Measurements from ENCODE around the gene TUBD1.

TUBD1 gene

DNA sequence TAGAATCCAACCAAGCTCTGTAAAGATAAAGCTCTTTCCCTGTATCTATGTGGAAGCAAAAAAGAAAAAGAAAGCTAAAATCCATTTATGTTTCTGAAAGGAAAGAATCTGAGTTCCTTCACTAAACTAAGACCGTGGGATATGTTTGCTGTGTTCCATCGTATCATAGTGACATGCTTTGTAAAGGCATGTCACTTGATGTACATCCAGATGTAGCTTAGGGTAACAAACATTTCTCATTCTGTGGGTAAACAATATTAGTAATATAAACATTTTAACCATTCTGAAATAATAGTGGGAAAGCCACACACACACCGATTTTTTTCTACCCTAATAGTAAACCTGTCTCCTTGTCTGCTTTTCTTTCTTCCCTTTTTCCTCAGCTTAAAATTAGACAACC, 78.1 kb downstream of the TUBD1 start:
- no peak for DNase-seq

GRCh38 chr17:59814276-59814675, 78.5 kb downstream of the TUBD1 start:
- DNase-seq: no peak

- no peak for DNase-seq
These were observed 80.6 kb downstream of the TUBD1 start for GRCh38 chr17:59812139-59812538.

DNA sequence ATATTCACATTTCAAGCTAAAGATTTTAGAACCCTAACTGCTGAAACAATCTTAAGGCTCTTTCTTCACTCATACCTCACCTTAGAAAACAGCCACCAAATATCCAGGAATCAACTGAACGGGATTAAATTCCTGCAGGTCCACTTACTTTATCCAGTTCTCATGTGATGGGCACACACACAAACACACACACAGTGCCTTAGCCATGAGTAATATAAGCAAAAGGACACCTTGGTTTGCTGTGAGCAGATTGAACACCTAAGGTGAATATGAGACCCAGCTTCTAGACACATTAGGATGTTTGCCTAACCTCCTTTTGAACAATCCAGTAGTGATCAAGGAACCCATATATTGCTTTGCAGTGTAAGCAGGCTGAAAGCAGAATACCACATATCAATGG, 81.5 kb downstream of the TUBD1 start:
- no peak for DNase-seq

DNA sequence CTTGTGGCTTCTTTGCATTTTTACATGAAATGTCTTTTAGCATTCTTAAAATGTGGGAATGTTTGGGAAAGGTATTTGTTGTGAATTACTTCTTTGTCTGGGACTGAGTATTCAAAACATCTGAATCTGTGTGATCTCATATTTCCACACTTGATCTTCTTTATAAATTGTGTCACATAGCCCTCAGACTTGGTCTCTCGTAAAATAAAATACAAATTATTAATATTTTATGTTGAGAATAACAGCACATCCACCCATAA, 81.9 kb downstream of the TUBD1 start:
- DNase-seq: no peak
